22Rv1 (cell line): ENCODE measurements around the gene GTF2F2.

Experiments
- ZFX ChIP-seq: fragments of 450-650 bp; IDR thresholded peaks from 2 replicates; pipeline ENCODE4 v1.6.1; 2017; ENCODE audit warnings: antibody characterized with exemption, borderline replicate concordance
- TF ChIP-seq, protein P1 (sequence below): fragments of 450-650 bp; IDR thresholded peaks from 2 replicates; pipeline ENCODE4 v1.5.1; 2017; ENCODE audit warnings: mild to moderate bottlenecking

DNA sequence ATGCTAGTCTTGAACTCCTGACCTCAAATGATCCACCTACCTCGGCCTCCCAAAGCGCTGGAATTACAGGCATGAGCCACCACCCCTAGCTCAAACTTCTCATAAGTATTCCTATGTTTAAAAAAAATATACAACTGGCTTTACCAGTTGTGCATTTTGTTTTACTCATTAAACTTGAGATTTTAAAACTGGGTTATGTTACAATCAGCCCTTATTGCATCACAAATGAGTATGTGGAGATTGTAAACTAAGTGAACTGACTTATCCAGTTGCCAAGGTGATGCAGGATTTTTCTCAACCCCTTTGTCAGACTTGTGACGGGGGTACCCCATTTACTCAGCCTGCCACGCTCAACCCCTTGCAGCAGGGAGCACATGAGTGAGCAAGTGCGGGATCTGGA lies 14.4 kb upstream of the GTF2F2 start:
- TF ChIP-seq, protein P1, sequence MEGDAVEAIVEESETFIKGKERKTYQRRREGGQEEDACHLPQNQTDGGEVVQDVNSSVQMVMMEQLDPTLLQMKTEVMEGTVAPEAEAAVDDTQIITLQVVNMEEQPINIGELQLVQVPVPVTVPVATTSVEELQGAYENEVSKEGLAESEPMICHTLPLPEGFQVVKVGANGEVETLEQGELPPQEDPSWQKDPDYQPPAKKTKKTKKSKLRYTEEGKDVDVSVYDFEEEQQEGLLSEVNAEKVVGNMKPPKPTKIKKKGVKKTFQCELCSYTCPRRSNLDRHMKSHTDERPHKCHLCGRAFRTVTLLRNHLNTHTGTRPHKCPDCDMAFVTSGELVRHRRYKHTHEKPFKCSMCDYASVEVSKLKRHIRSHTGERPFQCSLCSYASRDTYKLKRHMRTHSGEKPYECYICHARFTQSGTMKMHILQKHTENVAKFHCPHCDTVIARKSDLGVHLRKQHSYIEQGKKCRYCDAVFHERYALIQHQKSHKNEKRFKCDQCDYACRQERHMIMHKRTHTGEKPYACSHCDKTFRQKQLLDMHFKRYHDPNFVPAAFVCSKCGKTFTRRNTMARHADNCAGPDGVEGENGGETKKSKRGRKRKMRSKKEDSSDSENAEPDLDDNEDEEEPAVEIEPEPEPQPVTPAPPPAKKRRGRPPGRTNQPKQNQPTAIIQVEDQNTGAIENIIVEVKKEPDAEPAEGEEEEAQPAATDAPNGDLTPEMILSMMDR, result no peak
- TF ChIP-seq ZFX, result no peak
